Osteoblast (primary cell): ENCODE data around the gene GARIN5B. TPM values are rescaled to one million over a fixed set of nuclear protein-coding genes. Genes with fewer than 3 reads are reported as not detected.

ENCODE experiments used
- DNase-seq: peaks from one replicate; pipeline ENCODE4 v3.0.0; 2011; ENCODE audit warnings: low spot score, mixed read lengths; ENCODE audit not compliant: insufficient read length; ENCODE audit errors: missing footprints
- H2AFZ ChIP-seq: 2 replicates; pipeline ENCODE4 v1.6.0; 2011; ENCODE audit warnings: mild to moderate bottlenecking, low read length
- H3K27ac ChIP-seq: 2 replicates; pipeline ENCODE4 v1.5.1; 2011; ENCODE audit warnings: mild to moderate bottlenecking, low read depth, low read length, moderate library complexity
- H3K27me3 ChIP-seq: 2 replicates; pipeline ENCODE4 v1.6.0; 2012; ENCODE audit warnings: mild to moderate bottlenecking, control low read depth, inconsistent platforms, low read length, moderate library complexity; ENCODE audit not compliant: insufficient read depth
- H3K36me3 ChIP-seq: 2 replicates; pipeline ENCODE4 v1.5.1; 2011; ENCODE audit warnings: mild to moderate bottlenecking, low read length, control low read depth, moderate library complexity; ENCODE audit not compliant: insufficient read depth
- H3K4me1 ChIP-seq: 2 replicates; pipeline ENCODE4 v1.5.1; 2011; ENCODE audit warnings: mild to moderate bottlenecking, low read length, control low read depth, moderate library complexity; ENCODE audit not compliant: insufficient read depth
- H3K4me2 ChIP-seq: 2 replicates; pipeline ENCODE4 v1.6.0; 2011; ENCODE audit warnings: mild to moderate bottlenecking, low read length; ENCODE audit not compliant: insufficient read depth
- H3K4me3 ChIP-seq: fragments of 200-600 bp; sonication (generic); 3 replicates; pipeline ENCODE4 v1.5.1; 2012; ENCODE audit warnings: mild to moderate bottlenecking, low read length, inconsistent platforms; ENCODE audit not compliant: insufficient read depth
- H3K79me2 ChIP-seq: 2 replicates; pipeline ENCODE4 v1.6.0; 2012; ENCODE audit warnings: mild to moderate bottlenecking, low read length, control low read depth, inconsistent platforms; ENCODE audit not compliant: insufficient read depth
- H3K9me3 ChIP-seq: 2 replicates; pipeline ENCODE4 v1.5.1; 2011; ENCODE audit warnings: low read depth, low read length, control low read depth
- H4K20me1 ChIP-seq: 2 replicates; pipeline ENCODE4 v1.6.0; 2012; ENCODE audit warnings: mild to moderate bottlenecking, low read length, control low read depth; ENCODE audit not compliant: insufficient read depth
- total RNA-seq: library from RNA; depleted of rRNA; stranded (reverse); fragments of >200 nt; gene quantifications from 2 replicates; pipeline ENCODE4 v1.2.3, GENCODE V29; 2012
- TF ChIP-seq, protein P1 (sequence below): IDR thresholded peaks from 2 replicates; pipeline ENCODE4 v1.5.1; 2011; ENCODE audit warnings: mild to moderate bottlenecking, low read depth, low read length, moderate library complexity; ENCODE audit errors: extremely low read depth

Gene GARIN5B
- total RNA-seq, 1 donor = not detected

DNA sequence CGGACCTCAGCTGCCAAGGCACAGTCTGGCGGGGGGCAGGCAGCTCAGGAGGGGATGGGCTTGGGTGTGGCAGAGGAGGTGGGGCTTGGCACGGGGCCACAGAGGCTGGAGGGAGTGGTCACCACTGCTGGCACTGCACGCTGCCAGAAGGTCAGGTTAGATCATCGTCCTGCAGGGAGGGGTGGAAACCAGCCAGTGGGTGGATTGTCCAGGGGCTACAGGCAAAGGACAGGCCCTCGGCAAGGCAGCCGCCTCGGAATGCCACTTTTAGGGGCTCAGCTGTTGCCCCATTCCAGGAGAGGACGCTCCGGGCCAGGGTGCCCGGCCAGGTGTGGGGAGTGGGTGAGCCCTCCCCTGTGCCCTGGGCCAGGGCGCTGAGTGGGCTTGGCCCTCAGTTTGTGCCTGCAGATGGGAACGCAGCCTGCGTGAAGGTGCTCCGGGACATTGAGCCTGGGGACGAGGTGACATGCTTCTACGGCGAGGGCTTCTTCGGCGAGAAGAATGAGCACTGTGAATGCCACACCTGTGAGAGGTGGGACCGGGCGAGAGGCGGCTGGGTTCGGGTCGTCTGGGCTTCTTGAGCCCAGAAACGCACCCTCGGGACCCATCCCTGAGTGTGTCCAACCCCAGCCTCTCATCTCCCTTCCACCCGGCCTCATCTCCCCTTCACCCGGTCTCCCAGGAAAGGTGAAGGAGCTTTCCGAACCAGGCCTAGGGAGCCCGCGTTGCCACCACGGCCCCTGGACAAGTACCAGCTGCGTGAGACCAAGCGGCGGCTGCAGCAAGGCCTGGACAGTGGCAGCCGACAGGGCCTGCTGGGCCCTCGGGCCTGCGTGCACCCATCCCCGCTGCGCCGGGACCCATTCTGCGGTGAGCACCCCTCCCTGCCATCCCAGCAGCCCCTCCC lies 17.0 kb downstream of the GARIN5B start:
- TF ChIP-seq, protein P1, sequence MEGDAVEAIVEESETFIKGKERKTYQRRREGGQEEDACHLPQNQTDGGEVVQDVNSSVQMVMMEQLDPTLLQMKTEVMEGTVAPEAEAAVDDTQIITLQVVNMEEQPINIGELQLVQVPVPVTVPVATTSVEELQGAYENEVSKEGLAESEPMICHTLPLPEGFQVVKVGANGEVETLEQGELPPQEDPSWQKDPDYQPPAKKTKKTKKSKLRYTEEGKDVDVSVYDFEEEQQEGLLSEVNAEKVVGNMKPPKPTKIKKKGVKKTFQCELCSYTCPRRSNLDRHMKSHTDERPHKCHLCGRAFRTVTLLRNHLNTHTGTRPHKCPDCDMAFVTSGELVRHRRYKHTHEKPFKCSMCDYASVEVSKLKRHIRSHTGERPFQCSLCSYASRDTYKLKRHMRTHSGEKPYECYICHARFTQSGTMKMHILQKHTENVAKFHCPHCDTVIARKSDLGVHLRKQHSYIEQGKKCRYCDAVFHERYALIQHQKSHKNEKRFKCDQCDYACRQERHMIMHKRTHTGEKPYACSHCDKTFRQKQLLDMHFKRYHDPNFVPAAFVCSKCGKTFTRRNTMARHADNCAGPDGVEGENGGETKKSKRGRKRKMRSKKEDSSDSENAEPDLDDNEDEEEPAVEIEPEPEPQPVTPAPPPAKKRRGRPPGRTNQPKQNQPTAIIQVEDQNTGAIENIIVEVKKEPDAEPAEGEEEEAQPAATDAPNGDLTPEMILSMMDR = no peak
- H3K36me3 ChIP-seq = peaks cover 4% of the 10 kb centered on the region
- H4K20me1 ChIP-seq = peaks cover 8% of the 10 kb centered on the region
- H3K27ac ChIP-seq = no peak overlapping the region
- H3K9me3 ChIP-seq = no peaks in the 10 kb centered on the region
- H3K79me2 ChIP-seq = no peaks in the 10 kb centered on the region
- no peak overlapping the region for H3K4me2 ChIP-seq
- no peak overlapping the region for H2AFZ ChIP-seq
- peak; percentile 87 for DNase-seq
- no peak overlapping the region for H3K4me3 ChIP-seq
- H3K27me3 ChIP-seq = no peaks in the 10 kb centered on the region
- peaks cover 4% of the 10 kb centered on the region for H3K4me1 ChIP-seq

DNA sequence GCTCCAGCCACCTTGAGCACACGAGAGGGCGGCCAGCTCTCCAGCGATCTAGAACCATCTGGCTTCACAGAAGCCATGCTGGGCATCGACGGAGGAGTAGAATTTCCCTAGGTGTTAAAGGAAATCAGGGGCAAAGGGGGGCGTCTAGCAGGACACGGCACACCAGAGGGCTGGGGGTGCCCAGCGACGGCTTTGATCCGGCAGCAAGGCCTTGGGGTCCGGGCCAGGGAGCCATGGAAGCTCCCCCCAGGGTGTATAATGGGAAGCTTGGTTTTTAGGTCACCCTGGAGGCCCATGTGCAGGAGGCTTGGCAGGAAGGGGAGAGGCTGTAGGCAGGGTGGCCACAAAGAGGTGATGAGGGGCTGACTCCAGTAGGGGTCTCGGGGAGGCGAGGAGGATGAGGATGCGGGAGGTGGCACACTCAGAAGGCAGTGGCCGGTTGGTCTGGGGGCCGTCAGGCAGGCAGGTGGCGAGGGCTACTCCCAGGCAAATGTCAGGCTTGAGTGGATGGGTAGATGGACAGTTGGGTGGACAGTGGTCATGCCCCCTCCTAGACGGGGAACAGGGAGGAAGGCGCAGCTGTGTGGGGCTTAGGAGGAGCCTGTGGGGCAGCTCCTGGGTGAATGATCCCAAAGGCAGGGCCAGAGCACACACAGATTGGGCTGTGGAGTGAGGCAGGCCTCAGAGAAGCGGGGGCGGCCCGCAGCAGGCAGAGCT lies 17.8 kb downstream of the GARIN5B start:
- H3K4me1 ChIP-seq = peaks cover 6% of the 10 kb centered on the region
- no peak overlapping the region for H3K27ac ChIP-seq
- H4K20me1 ChIP-seq = peaks cover 8% of the 10 kb centered on the region
- H3K9me3 ChIP-seq = no peaks in the 10 kb centered on the region
- no peak overlapping the region for H2AFZ ChIP-seq
- TF ChIP-seq, protein P1 = no peak
- H3K27me3 ChIP-seq = no peaks in the 10 kb centered on the region
- H3K79me2 ChIP-seq = peaks cover 6% of the 10 kb centered on the region
- H3K36me3 ChIP-seq = peaks cover 4% of the 10 kb centered on the region
- no peak overlapping the region for H3K4me3 ChIP-seq
- no peak overlapping the region for H3K4me2 ChIP-seq
- no peak for DNase-seq

DNA sequence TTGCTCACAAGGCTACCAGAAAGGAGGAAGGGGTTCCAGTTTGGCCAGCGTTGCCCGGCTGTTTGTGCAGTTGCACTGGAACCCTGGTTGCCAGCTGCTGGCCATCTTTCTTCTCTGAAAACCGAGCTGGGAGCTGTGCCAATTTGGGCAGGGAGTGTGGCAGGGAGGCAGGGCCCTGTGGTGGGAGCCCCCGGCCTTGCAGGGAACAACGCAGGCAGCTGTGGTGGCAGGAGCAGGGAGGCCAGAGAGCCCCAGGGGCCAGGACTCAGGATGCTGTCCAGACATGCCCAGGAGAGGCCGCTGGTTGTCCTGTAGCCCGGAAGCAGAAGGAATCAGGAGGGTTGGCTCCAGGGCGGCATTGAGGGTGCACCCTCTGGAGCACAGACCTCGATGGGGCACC lies 18.6 kb downstream of the GARIN5B start:
- TF ChIP-seq, protein P1 = no peak
- H3K79me2 ChIP-seq = peaks cover 9% of the 10 kb centered on the region
- no peak overlapping the region for H2AFZ ChIP-seq
- H3K27me3 ChIP-seq = no peaks in the 10 kb centered on the region
- H3K4me1 ChIP-seq = peaks cover 6% of the 10 kb centered on the region
- H3K9me3 ChIP-seq = no peaks in the 10 kb centered on the region
- DNase-seq = peak; percentile 89
- H3K36me3 ChIP-seq = peaks cover 4% of the 10 kb centered on the region
- no peak overlapping the region for H3K4me3 ChIP-seq
- H4K20me1 ChIP-seq = peaks cover 8% of the 10 kb centered on the region
- no peak overlapping the region for H3K4me2 ChIP-seq
- H3K27ac ChIP-seq = no peak overlapping the region
